ENCODE data around the gene VCP.

The VCP gene

GRCh38 chr9:35035851-35036701, 36.3 kb downstream of the VCP start:
- H3K4me3 ChIP-seq (ENCODE audit: low read length) = no peak overlapping the region
- TF ChIP-seq CTCF (IDR thresholded peaks at IDR 0.05; ENCODE audit: insufficient read depth, low read depth, low read length, missing control alignments) = no peak
- peak; percentile 38 for DNase-seq (ENCODE audit: low read depth)

GRCh38 chr9:35033101-35033500, 39.3 kb downstream of the VCP start:
- no peak for DNase-seq (ENCODE audit: low read depth)
- H3K4me3 ChIP-seq (ENCODE audit: low read length) = no peak overlapping the region
- no peak for TF ChIP-seq CTCF (IDR thresholded peaks at IDR 0.05; ENCODE audit: insufficient read depth, low read depth, low read length, missing control alignments)

GRCh38 chr9:35029852-35030251, 42.6 kb downstream of the VCP start:
- no peak for DNase-seq (ENCODE audit: low read depth)
- H3K4me3 ChIP-seq (ENCODE audit: low read length) = no peak overlapping the region
- no peak for TF ChIP-seq CTCF (IDR thresholded peaks at IDR 0.05; ENCODE audit: insufficient read depth, low read depth, low read length, missing control alignments)

GRCh38 chr9:35029241-35029640, 43.2 kb downstream of the VCP start:
- H3K4me3 ChIP-seq (ENCODE audit: low read length) = no peak overlapping the region
- no peak for TF ChIP-seq CTCF (IDR thresholded peaks at IDR 0.05; ENCODE audit: insufficient read depth, low read depth, low read length, missing control alignments)
- peak; percentile 81 for DNase-seq (ENCODE audit: low read depth)

GRCh38 chr9:35028341-35028740, 44.1 kb downstream of the VCP start:
- no peak overlapping the region for H3K4me3 ChIP-seq (ENCODE audit: low read length)
- no peak for TF ChIP-seq CTCF (IDR thresholded peaks at IDR 0.05; ENCODE audit: insufficient read depth, low read depth, low read length, missing control alignments)

GRCh38 chr9:35027860-35028259, 44.6 kb downstream of the VCP start:
- no peak overlapping the region for H3K4me3 ChIP-seq (ENCODE audit: low read length)
- DNase-seq (ENCODE audit: low read depth) = no peak
- TF ChIP-seq CTCF (IDR thresholded peaks at IDR 0.05; ENCODE audit: insufficient read depth, low read depth, low read length, missing control alignments) = no peak

More at GRCh38 chr9:35028341-35028740, 44.1 kb downstream of the VCP start:
- DNase-seq (ENCODE audit: low read depth) = peak; percentile 80

- TF ChIP-seq CTCF (IDR thresholded peaks at IDR 0.05; ENCODE audit: insufficient read depth, low read depth, low read length, missing control alignments) = no peak
- no peak for DNase-seq (ENCODE audit: low read depth)
- no peak overlapping the region for H3K4me3 ChIP-seq (ENCODE audit: low read length)
Measured at GRCh38 chr9:35027374-35027773, 45.1 kb downstream of the VCP start.
